ENCODE results near the gene TTLL9.

- no peak for TF ChIP-seq CREB5 (CRISPR knock-in tag; IDR thresholded peaks at IDR 0.05; ENCODE audit: low read depth)
- no peak for TF ChIP-seq PPARA (CRISPR knock-in tag; IDR thresholded peaks at IDR 0.05; ENCODE audit: borderline replicate concordance)
- no peak for TF ChIP-seq SNAI2 (CRISPR knock-in tag; IDR thresholded peaks at IDR 0.05)
- TF ChIP-seq BACH2 (CRISPR knock-in tag; IDR thresholded peaks at IDR 0.05; ENCODE audit: borderline replicate concordance): no peak
These were observed 99.6 kb downstream of the TTLL9 start for GRCh38 chr20:31969991-31970390.
